ENCODE data around the gene LSM6. TPM values are rescaled to one million over a fixed set of nuclear protein-coding genes. Genes with fewer than 3 reads are reported as not detected.

LSM6 gene
- 10 to 100 TPM; 47.6 to 50.5 TPM for total RNA-seq

DNA sequence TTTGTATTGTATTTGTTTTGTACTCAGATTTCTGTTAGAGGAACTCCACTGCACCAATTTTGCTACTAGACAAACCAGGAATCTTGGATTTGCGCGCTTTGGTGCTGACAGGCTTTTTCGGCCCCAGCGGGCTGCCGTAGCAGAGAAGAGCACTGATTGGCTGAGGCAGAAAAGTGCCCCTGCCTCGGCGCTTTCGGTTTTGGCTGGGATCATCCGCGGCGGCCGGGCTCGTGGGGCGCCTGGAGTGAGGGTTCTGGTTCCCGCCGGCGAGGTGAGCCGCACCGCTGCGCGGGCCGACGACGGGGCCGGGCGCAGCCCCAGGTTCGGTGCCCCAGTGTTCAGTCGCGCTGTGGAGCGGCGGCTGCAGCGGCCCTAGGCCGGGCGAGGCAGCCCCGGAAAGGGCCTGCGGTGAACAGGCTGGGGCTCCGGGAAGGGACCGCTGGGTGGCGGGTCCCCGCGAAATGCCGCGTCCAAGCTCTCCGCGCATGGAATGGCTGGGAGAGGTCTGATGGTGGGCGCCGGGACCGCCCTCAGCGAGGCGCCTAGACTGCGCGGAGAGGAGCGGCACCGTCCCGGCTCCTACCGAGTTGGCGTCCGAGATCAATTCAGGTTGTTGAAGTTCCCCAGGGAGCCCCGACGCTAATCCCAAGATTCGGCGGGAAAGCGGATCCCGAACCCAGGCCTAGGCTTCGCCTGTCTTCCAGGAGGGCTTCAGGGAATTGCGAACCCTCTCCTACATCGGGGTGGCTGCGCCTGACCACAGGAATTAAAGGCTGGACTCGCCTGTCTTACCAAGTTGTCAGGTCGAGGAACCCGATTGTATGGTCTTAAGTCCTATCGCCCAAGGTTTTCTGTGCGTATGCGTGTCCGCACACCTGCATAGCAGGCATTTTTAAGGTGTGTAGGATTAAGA lies at the start of gene LSM6:
LSM6 (plus strand) TSS at position 178 of the 913 bp plus-strand sequence. CDS start 7,204 bp downstream, outside the sequence.
- DNase-seq: peak; percentile 84
- H3K27me3 Mint-ChIP-seq: no peaks in the 10 kb centered on the region
- H3K9me3 Mint-ChIP-seq: no peaks in the 10 kb centered on the region
- H3K4me3 Mint-ChIP-seq: peak within 1 kb of the TSS; percentile 84
- H3K4me1 Mint-ChIP-seq: peaks cover 38% of the 10 kb centered on the region
- H3K36me3 Mint-ChIP-seq (ENCODE audit: low read depth): peaks cover 8% of the 10 kb centered on the region
- CTCF ChIA-PET: no interaction called here
- POLR2A ChIA-PET: interaction anchor here (0.6 to 1.5 kb wide), 3 partner anchors 16 to 688 kb away, joined by 3 to 4 read pairs (median 4); no protein-coding TSS in a partner anchor
- peak within 1 kb of the TSS; percentile 72 for H3K27ac Mint-ChIP-seq

DNA sequence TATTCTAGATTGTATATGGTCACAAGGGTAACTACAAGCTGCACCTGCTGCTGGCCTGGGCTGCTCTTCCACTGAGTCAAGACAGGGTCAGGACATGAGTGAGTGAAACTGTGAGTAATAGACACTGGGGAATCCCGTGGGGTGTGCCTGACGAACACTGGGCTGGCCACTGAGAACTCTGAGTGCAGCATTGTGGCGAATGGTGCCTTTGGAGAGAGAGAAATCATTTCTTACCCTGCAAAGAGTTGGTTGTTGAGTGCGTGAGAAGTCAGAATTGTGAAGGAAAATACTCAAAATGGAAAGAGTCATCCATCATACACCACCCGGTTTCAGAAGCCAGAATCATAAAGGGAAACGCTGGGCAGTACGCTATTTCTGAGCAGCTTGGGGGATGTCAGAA lies 43.1 kb upstream of the LSM6 start:
- Mint-ChIP-seq H3K36me3 (ENCODE audit: low read depth) (no peaks in the 10 kb centered on the region), H3K4me1 (peaks cover 12% of the 10 kb centered on the region), H3K27me3 (no peaks in the 10 kb centered on the region), H3K4me3 (peak overlapping the region; percentile 0), H3K27ac (no peak overlapping the region), H3K9me3 (no peaks in the 10 kb centered on the region)
- POLR2A ChIA-PET: no interaction called here
- CTCF ChIA-PET: no interaction called here
- DNase-seq: peak; percentile 39

DNA sequence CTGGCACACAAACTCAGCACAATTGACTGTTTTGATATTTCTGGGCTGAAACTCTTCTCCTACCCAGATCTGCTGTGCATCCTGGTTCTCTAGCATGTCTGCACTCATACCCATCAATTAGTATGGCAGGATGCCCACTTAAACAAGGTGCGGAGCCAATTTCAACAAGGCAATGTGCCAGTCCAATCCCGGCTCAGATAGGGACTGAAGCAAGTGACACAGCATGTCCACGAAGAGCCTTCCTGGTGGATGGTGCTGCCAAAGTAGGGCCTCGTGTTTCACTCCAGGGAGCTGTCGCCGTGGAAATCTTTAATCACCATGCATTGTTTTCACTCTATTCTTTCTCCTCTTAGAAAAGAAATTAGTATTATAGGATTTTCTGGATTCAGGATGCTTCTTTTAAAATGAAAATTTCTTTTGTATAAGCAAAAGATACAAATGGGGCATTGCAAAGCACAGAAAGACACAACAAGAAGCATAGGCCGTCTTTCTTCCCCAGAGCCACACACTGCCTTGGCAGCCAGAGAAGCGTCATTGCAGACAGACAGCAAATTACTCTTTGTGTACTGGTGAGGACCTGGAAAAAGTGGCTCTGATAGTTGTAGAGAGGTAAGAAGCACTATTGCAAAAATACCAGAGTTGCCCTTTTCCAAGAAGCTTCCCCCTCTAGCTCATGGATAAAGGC lies 40.6 kb upstream of the LSM6 start:
- Mint-ChIP-seq H3K36me3 (ENCODE audit: low read depth) (no peaks in the 10 kb centered on the region), H3K4me3 (no peak overlapping the region), H3K27ac (no peak overlapping the region), H3K27me3 (peaks cover 2% of the 10 kb centered on the region), H3K4me1 (peaks cover 12% of the 10 kb centered on the region), H3K9me3 (no peaks in the 10 kb centered on the region)
- CTCF ChIA-PET: no interaction called here
- DNase-seq: no peak
- POLR2A ChIA-PET: no interaction called here

DNA sequence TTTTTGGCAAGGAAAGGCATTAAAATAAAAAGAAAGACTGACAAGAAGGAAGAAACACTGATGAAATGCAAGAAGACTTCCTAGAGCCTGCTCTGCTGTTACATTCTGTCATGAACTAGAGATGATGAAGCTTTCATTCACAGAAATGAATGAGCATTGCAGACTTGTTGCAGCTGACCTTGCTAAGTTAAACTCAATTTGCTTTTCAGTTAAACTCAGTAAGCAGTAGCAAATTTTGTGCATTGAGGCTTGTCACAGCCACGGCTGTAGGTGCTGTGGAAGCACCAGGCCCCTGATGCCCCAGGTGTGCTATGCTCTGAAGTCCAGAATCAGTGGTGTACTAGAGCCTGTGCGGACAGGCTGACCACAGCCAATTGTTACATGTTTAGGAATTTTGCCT lies 39.6 kb upstream of the LSM6 start:
- no peaks in the 10 kb centered on the region for H3K36me3 Mint-ChIP-seq (ENCODE audit: low read depth)
- ChIA-PET POLR2A (no interaction called here), CTCF (no interaction called here)
- no peak overlapping the region for H3K4me3 Mint-ChIP-seq
- H3K4me1 Mint-ChIP-seq: peaks cover 12% of the 10 kb centered on the region
- H3K27ac Mint-ChIP-seq: no peak overlapping the region
- peaks cover 2% of the 10 kb centered on the region for H3K27me3 Mint-ChIP-seq
- no peaks in the 10 kb centered on the region for H3K9me3 Mint-ChIP-seq
- no peak for DNase-seq

DNA sequence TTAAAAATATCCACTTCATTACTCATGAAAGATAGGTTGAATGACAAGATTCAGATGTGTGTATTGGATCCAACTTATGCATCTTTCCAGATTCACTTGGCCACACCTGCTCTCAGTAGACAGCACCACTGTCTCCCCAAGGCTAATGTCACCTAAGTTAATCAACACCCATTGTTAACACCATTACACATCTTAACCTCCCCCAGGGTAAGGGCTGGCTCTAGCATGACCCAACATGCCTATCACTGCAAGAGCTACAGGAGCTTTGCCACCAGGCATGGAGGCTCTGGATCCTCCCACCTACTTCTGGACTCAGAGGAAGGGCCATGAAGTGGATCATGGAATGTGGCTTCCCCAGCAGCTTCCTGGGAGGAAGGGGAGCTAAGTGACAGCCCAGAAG lies 32.8 kb upstream of the LSM6 start:
- Mint-ChIP-seq H3K4me1 (no peaks in the 10 kb centered on the region), H3K27me3 (peaks cover 2% of the 10 kb centered on the region), H3K36me3 (ENCODE audit: low read depth) (no peaks in the 10 kb centered on the region), H3K4me3 (no peak overlapping the region), H3K9me3 (no peaks in the 10 kb centered on the region), H3K27ac (no peak overlapping the region)
- ChIA-PET CTCF (no interaction called here), POLR2A (no interaction called here)
- DNase-seq: no peak

DNA sequence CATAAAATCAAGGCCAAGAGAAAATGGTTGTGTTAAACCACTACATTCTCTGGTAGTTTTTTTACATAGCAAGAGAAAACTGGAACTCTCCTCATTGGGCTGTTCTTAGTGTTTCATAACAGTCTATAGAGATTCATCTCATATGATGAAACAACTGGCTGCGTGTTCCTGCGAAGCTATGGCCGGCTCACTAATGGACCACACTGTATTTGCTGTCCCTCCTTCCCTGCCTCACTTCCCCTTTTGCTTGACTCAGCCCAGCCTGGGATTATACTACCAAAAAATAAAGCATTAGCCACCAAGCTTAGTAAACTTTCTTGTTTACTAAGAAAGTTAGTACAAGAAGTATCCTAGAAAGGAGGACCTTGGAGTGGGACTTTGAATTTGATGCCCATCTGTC lies 31.6 kb upstream of the LSM6 start:
- Mint-ChIP-seq H3K4me1 (no peaks in the 10 kb centered on the region), H3K27me3 (peaks cover 2% of the 10 kb centered on the region), H3K36me3 (ENCODE audit: low read depth) (no peaks in the 10 kb centered on the region), H3K27ac (no peak overlapping the region), H3K9me3 (no peaks in the 10 kb centered on the region), H3K4me3 (no peak overlapping the region)
- ChIA-PET CTCF (no interaction called here), POLR2A (no interaction called here)
- no peak for DNase-seq

DNA sequence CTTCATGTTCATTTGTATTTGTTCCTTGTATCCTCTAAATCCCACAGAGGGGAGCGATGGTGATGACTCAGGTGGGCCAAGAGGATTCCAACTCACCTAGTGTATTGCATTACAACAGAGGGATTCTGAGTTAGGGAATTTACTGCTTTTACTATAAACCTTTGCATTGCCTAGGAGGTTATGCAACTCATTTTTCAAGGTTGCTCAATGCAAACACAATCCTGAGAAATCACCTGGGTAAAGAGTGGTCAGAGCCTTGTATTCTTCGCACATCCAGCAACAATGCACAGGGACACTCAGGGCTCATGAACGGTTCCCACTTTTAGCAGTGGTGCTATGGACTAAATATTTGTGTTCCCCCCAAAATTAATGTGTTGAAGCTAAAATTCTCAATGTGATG lies 28.6 kb upstream of the LSM6 start:
- Mint-ChIP-seq H3K4me1 (no peaks in the 10 kb centered on the region), H3K27ac (no peak overlapping the region), H3K27me3 (no peaks in the 10 kb centered on the region), H3K4me3 (no peak overlapping the region), H3K36me3 (ENCODE audit: low read depth) (no peaks in the 10 kb centered on the region), H3K9me3 (no peaks in the 10 kb centered on the region)
- ChIA-PET CTCF (no interaction called here), POLR2A (no interaction called here)
- no peak for DNase-seq

DNA sequence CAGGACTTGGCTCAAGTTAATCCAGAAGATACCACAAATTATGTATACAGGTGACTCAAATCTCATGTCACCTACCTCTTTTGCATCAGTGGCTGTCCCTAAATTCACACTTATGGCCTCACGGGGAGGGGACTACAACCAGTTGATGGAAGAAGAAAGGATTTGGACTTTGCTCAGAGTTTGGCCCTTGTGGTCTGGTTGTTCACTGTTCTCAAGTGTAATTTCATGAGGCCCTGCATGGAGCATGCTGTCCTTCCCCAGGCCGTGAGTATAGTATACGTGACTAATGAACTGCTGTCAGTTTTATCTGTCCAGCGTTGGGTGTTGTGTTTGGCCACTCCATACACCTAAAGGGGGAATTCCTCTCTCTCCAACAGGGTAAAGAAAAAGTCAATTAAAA lies 27.5 kb upstream of the LSM6 start:
- POLR2A ChIA-PET: no interaction called here
- Mint-ChIP-seq H3K36me3 (ENCODE audit: low read depth) (no peaks in the 10 kb centered on the region), H3K4me1 (no peaks in the 10 kb centered on the region), H3K9me3 (no peaks in the 10 kb centered on the region), H3K27me3 (no peaks in the 10 kb centered on the region), H3K27ac (no peak overlapping the region), H3K4me3 (no peak overlapping the region)
- CTCF ChIA-PET: no interaction called here
- DNase-seq: no peak

DNA sequence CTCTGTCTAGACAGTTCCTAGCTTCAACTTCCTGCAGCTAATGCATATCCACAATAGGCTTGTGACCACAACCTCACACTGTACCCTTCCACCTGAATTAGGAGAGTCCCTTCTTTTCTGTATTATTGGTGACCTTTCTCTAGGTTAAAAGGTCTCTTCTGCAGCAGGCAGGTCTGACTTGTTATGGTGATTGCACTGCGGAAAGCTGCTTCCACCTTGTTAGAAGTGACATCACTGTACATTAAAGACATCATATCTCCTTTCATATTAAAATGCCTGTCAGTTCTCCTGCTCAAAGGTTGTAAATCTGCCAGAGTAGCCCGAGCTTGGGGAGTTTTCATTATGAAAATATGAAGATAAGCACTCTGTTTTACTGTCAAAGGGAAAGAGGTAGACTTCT lies 21.5 kb upstream of the LSM6 start:
- ChIA-PET CTCF (interaction anchor here (0.7 kb wide), 1 partner anchor 59 kb away, joined by 3 read pairs; no protein-coding TSS in a partner anchor), POLR2A (no interaction called here)
- Mint-ChIP-seq H3K9me3 (no peaks in the 10 kb centered on the region), H3K36me3 (ENCODE audit: low read depth) (no peaks in the 10 kb centered on the region), H3K27me3 (no peaks in the 10 kb centered on the region), H3K4me1 (no peaks in the 10 kb centered on the region), H3K4me3 (no peak overlapping the region), H3K27ac (no peak overlapping the region)
- DNase-seq: no peak

DNA sequence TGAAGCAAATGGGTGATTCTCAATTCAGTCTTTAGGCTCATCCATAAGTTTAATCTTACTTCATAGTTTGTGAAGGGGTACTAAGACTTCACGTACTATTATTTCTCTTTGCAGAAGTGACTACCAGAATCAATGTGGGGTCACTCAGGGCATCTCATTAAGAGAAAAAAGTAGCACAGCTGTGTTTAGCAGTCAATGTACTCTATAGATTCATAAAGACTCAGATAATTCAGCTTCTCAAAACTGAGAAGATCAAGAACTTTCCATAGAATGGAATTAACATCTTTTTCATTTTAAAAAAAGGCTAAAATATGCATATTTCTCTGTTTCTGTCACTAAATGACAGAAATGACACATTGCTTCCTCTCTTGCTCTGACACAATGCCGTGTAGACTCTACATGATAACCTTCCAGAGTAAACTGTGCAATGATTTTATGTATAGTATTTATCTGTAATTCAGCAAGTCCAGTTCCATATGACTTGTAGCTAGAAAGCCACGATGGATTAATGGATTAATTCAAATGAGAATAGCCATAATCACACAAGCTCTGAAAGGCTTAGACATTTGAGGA lies 20.3 kb upstream of the LSM6 start:
- H3K9me3 Mint-ChIP-seq: no peaks in the 10 kb centered on the region
- peaks cover 7% of the 10 kb centered on the region for H3K4me1 Mint-ChIP-seq
- no peaks in the 10 kb centered on the region for H3K36me3 Mint-ChIP-seq (ENCODE audit: low read depth)
- DNase-seq: no peak
- no peak overlapping the region for H3K27ac Mint-ChIP-seq
- POLR2A ChIA-PET: no interaction called here
- H3K4me3 Mint-ChIP-seq: no peak overlapping the region
- H3K27me3 Mint-ChIP-seq: no peaks in the 10 kb centered on the region
- CTCF ChIA-PET: interaction anchor here (0.6 kb wide), 2 partner anchors 150 to 539 kb away, joined by 3 to 4 read pairs; no protein-coding TSS in a partner anchor

DNA sequence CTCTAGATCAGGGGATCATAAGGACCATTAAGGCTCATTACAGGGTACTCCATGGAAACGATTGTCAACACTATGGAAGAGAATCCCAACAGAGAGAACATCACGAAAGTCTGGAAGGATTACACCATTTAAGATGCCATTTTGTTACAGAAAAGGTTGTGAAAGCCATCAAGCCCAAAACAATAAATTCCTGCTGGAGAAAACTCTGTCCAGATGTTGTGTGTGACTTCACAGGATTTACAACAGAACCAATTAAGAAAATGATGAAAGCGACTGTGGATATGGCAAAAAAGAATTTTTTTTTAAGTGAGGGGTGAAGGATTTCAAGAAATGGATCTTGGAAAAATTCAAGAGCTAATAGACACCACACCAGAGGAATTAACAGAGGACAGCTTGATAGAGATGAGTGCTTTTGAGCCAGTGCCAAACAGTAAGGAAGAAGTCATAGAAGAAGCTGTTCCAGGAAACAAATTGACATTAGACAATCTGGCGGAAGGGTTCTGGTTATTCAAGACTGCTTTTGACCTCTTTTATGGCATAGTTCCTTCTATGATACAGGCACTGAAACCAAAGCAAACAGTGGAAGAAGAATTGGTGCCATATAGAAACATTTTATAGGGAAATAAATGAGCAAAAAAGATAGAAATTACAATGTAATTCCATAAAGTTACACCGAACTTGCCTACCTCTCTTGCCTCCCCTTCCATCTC lies 17.3 kb upstream of the LSM6 start:
- ChIA-PET CTCF (no interaction called here), POLR2A (no interaction called here)
- Mint-ChIP-seq H3K4me1 (peaks cover 7% of the 10 kb centered on the region), H3K36me3 (ENCODE audit: low read depth) (no peaks in the 10 kb centered on the region), H3K9me3 (peaks cover 8% of the 10 kb centered on the region), H3K27me3 (no peaks in the 10 kb centered on the region), H3K27ac (no peak overlapping the region), H3K4me3 (no peak overlapping the region)
- no peak for DNase-seq

DNA sequence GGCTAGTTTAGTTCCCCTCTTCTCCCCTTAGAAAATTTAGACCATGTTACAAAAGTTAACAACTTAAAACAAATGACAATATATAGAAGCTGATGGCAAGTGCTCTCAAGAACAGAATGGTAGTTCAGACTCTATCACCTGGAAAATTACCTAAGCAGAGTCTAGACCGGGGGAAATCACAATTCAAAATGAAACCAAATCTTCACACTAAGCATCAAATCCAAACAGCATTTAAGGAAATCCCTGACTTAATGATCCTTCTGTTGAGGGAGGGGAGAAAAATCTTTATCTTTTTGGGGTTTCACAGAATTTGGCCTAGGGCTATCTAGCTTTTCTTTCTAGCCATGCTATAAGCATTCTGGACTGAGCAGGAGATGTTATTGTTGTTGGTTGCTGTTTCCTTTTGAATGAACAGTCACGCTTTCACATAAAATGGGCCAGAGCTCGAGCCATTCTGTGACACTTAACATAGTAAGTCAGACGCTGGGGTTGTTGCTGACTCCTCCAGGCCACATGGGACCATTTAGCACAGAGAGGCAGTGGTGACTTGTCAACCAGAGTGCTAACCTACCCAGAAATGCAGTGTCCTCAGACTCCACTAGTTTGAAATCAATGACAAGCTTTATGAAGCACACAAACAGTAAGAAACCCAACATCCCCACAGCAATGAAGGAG lies 16.0 kb upstream of the LSM6 start:
- Mint-ChIP-seq H3K4me1 (peaks cover 7% of the 10 kb centered on the region), H3K27me3 (no peaks in the 10 kb centered on the region), H3K36me3 (ENCODE audit: low read depth) (no peaks in the 10 kb centered on the region), H3K4me3 (no peak overlapping the region), H3K27ac (no peak overlapping the region), H3K9me3 (peaks cover 8% of the 10 kb centered on the region)
- no peak for DNase-seq
- ChIA-PET CTCF (no interaction called here), POLR2A (no interaction called here)

DNA sequence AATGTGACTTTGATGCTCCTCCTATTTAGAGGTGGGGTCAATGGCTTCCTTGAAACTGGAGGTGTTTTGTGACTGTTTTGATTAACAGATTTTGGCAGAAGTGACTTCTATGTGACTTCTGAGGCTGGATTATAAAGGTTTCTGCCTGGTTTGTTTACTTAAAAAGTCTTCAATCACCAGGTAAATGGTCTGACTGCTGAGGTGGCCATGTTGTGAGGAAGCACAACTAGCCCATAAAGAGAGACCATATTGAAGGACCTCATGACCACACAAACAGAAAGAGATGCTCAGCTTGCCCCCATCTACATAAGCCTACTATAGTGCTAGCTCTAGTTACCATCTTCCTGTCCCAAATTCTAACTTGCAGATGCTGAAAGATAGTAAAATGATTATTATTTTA lies 14.3 kb upstream of the LSM6 start:
- H3K27ac Mint-ChIP-seq: no peak overlapping the region
- no peak for DNase-seq
- POLR2A ChIA-PET: no interaction called here
- H3K4me1 Mint-ChIP-seq: peaks cover 7% of the 10 kb centered on the region
- CTCF ChIA-PET: no interaction called here
- peaks cover 8% of the 10 kb centered on the region for H3K9me3 Mint-ChIP-seq
- H3K27me3 Mint-ChIP-seq: no peaks in the 10 kb centered on the region
- no peak overlapping the region for H3K4me3 Mint-ChIP-seq
- no peaks in the 10 kb centered on the region for H3K36me3 Mint-ChIP-seq (ENCODE audit: low read depth)
